Measurements from ENCODE around the gene TBC1D2B. TPM values are rescaled to one million over a fixed set of nuclear protein-coding genes. Genes with fewer than 3 reads are reported as not detected.

Gene TBC1D2B
- polyA plus RNA-seq, 1 donor (not counting 4 experiments of a cell fraction or from before 2014, with no cell fraction given) = 27.0 TPM

DNA sequence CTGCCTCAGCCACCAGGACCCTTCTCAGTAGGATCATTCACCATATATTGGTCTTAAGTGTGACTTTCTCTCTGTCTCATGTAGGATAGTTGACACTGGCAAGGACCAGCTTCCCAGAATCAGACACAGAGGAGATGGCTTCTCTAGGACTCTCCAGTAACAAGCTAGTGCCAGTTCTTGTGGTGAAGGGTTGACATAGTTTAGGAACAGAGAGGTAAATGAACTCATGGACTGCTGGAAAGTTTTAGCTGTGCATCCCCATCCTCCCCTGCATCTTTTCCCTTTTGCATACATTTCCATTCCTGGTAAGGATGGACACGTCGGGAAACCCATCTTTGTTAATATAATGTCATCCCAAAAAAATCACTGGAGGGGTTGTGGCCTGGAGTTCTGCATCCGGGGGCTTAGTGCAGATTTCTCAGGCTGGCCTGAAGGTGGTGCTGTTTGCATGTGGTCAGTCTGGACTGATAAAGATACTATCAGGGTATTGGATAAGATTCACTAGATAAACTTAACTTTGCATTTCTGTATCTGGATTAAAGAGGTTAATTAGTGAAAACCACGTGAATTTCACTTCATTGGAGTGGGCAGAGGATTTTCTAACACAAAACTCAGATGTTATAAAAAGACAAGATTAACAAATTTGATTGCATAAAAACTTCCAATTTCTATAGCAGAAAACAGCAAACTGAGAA lies 110.8 kb downstream of the TBC1D2B start:
- no peaks in the 10 kb centered on the region for H3K9me1 ChIP-seq (ENCODE audit: control insufficient read depth, extremely low read depth, insufficient read depth, low read length)
- H3K36me3 ChIP-seq (ENCODE audit: control insufficient read depth in 2 of 2, extremely low read depth in 1 of 2, insufficient read depth in 2 of 2, low read length in 2 of 2) = no peaks in the 10 kb centered on the region
- H3K79me2 ChIP-seq (ENCODE audit: control insufficient read depth, insufficient read depth, low read length) = no peaks in the 10 kb centered on the region
- H3K4me3 ChIP-seq (ENCODE audit: control insufficient read depth in 2 of 3, extremely low read depth in 1 of 3, insufficient read depth in 2 of 3, low read depth in 1 of 3, low read length in 3 of 3) = no peak overlapping the region
- no peak overlapping the region for H3K27ac ChIP-seq (ENCODE audit: control insufficient read depth, insufficient read depth, low read length)
- H3K4me1 ChIP-seq (ENCODE audit: control insufficient read depth, extremely low read depth, insufficient read depth, low read length) = peaks cover 2% of the 10 kb centered on the region
- H3K9ac ChIP-seq (ENCODE audit: control insufficient read depth, extremely low read depth, insufficient read depth, low read length) = no peak overlapping the region
- H3K27me3 ChIP-seq (ENCODE audit: control insufficient read depth, extremely low read depth, insufficient read depth, low read length) = no peaks in the 10 kb centered on the region
- dilution Hi-C loops (cut with MboI; ENCODE audit: extremely low pct_ligation_motif_present, low sequenced_read_pairs) = no loop called here
- H4K20me1 ChIP-seq (ENCODE audit: control insufficient read depth, extremely low read depth, insufficient read depth, low read length) = no peaks in the 10 kb centered on the region
- no peak for DNase-seq (ENCODE audit: low read depth, low spot score)
- TF ChIP-seq EZH2 (IDR thresholded peaks at IDR 0.05; ENCODE audit: low read length) = no peak
- TF ChIP-seq, protein P1, sequence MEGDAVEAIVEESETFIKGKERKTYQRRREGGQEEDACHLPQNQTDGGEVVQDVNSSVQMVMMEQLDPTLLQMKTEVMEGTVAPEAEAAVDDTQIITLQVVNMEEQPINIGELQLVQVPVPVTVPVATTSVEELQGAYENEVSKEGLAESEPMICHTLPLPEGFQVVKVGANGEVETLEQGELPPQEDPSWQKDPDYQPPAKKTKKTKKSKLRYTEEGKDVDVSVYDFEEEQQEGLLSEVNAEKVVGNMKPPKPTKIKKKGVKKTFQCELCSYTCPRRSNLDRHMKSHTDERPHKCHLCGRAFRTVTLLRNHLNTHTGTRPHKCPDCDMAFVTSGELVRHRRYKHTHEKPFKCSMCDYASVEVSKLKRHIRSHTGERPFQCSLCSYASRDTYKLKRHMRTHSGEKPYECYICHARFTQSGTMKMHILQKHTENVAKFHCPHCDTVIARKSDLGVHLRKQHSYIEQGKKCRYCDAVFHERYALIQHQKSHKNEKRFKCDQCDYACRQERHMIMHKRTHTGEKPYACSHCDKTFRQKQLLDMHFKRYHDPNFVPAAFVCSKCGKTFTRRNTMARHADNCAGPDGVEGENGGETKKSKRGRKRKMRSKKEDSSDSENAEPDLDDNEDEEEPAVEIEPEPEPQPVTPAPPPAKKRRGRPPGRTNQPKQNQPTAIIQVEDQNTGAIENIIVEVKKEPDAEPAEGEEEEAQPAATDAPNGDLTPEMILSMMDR (optimal IDR thresholded peaks at IDR 0.05 in 1 of 3, IDR thresholded peaks at IDR 0.05 in 1 of 3, conservative IDR thresholded peaks at IDR 0.05 in 1 of 3; ENCODE audit: extremely low read depth in 1 of 3, insufficient read depth in 2 of 3, low read length in 3 of 3) = peak; percentile 78 to 84 (median 82)
- H3K4me2 ChIP-seq (ENCODE audit: control insufficient read depth, extremely low read depth, insufficient read depth, low read depth, low read length) = no peak overlapping the region
- peak; percentile 32 for FAIRE-seq
- H3K9me3 ChIP-seq (ENCODE audit: control insufficient read depth, low read depth, low read length) = no peaks in the 10 kb centered on the region
- H2AFZ ChIP-seq (ENCODE audit: control insufficient read depth, low read length) = no peak overlapping the region

DNA sequence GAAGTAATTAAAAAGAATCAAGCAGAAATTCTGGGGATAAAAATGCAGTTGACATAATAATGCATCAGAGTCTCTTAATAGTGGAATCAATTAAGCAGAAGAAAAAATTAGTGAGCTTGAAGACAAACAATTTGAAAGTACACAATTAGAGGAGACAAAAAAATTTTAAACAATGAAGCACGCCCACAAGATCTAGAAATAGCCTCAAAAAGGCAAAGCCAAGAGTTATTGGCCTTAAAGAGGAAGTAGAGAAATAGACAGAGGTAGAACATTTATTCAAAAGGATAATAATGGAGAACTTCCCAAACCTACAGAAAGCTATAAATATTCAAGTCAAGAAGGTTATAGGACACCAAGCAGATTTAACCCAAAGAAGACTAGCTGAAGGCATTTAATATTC lies 113.3 kb downstream of the TBC1D2B start:
- Histone ChIP-seq H3K4me1 (ENCODE audit: control insufficient read depth, extremely low read depth, insufficient read depth, low read length) (no peaks in the 10 kb centered on the region), H4K20me1 (ENCODE audit: control insufficient read depth, extremely low read depth, insufficient read depth, low read length) (no peaks in the 10 kb centered on the region), H3K9ac (ENCODE audit: control insufficient read depth, extremely low read depth, insufficient read depth, low read length) (no peak overlapping the region), H3K36me3 (ENCODE audit: control insufficient read depth in 2 of 2, extremely low read depth in 1 of 2, insufficient read depth in 2 of 2, low read length in 2 of 2) (no peaks in the 10 kb centered on the region), H3K4me3 (ENCODE audit: control insufficient read depth in 2 of 3, extremely low read depth in 1 of 3, insufficient read depth in 2 of 3, low read depth in 1 of 3, low read length in 3 of 3) (no peak overlapping the region), H3K79me2 (ENCODE audit: control insufficient read depth, insufficient read depth, low read length) (no peaks in the 10 kb centered on the region), H2AFZ (ENCODE audit: control insufficient read depth, low read length) (no peak overlapping the region), H3K4me2 (ENCODE audit: control insufficient read depth, extremely low read depth, insufficient read depth, low read depth, low read length) (no peak overlapping the region), H3K27me3 (ENCODE audit: control insufficient read depth, extremely low read depth, insufficient read depth, low read length) (no peaks in the 10 kb centered on the region), H3K27ac (ENCODE audit: control insufficient read depth, insufficient read depth, low read length) (no peak overlapping the region), H3K9me3 (ENCODE audit: control insufficient read depth, low read depth, low read length) (no peaks in the 10 kb centered on the region), H3K9me1 (ENCODE audit: control insufficient read depth, extremely low read depth, insufficient read depth, low read length) (no peaks in the 10 kb centered on the region)
- TF ChIP-seq EZH2 (IDR thresholded peaks at IDR 0.05; ENCODE audit: low read length) = no peak
- TF ChIP-seq, protein P1 (optimal IDR thresholded peaks at IDR 0.05 in 1 of 3, IDR thresholded peaks at IDR 0.05 in 1 of 3, conservative IDR thresholded peaks at IDR 0.05 in 1 of 3; ENCODE audit: extremely low read depth in 1 of 3, insufficient read depth in 2 of 3, low read length in 3 of 3) = no peak
- no peak for FAIRE-seq
- no peak for DNase-seq (ENCODE audit: low read depth, low spot score)
- dilution Hi-C loops (cut with MboI; ENCODE audit: extremely low pct_ligation_motif_present, low sequenced_read_pairs) = no loop called here

All from keratinocyte (primary cell).